ENCODE measurements around the gene PNPLA5.

Gene PNPLA5

DNA sequence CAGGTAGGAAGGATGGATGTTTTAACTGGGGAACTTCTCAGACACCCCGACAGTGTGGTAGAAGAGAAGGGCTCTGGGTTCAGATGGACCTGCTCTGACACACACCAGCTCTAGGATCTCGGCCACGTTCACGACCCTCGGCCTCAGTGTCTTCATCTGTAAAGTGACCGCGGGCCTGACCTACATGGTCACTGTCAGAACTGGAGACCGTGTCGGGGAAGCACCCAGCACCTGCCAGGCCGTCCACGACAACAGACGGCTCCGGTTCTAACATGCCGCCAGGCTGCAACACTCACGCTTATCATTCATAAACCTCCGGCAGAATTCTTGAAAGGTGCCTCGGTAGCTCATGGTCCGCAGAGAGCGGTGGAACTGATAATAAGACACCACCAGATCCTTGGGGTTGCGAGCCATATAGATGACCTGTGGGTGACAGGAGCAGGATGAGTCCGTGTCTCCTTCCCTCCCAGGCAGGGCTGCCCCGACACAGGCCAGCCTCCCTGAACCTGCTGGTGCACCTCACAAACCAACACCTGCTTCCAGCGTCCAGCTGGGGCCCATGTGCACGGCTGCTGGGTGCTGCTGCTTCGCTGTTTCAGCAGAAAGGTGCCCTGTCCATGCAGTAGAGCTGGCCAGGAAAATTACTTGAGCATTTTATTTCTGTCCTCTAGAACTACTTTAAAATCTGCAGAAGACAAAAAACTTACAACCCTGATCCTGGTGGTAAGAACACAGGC is 53.1 kb downstream of the PNPLA5 start:
- no peak for DNase-seq (ENCODE audit: low read depth)

DNA sequence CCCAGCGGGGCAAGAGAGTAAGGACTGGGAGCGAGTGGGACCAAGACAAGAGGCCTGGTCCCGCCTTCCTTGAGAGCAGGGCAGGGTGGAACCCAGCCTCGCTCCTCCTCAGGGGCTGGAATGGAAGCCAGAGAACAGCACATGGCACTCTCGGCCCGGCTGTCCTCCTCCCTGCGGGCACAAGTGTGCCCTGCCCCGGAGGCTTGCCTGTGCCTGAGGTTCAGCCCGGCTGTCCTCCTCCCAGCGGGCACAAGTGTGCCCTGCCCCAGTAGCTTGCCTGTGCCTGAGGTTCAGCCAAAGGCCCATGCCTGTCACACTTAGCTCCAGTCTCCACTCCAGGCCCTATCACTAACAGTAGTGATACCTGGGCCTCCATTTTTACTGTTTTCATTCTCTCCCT is 53.7 kb downstream of the PNPLA5 start:
- DNase-seq (ENCODE audit: low read depth) = no peak

DNA sequence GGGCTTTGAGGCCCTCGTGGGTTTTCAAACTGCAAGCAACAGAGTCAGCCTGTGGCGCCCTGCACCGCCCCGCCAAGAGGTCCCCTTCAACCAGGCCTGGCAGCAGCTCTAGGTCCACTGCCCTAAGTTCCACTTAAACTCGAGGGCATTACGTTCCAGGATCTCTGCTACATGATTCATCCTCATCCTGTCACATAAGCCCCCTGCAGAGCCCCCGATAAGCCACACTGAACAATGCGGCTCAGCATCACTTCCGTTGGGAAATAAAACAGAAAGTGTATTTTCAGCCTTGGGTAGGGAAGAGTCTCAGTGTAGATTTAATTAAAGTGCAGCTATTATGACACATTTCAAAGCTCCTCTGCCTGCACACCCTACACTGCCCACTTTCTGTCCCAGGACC is 54.1 kb downstream of the PNPLA5 start:
- no peak for DNase-seq (ENCODE audit: low read depth)

DNA sequence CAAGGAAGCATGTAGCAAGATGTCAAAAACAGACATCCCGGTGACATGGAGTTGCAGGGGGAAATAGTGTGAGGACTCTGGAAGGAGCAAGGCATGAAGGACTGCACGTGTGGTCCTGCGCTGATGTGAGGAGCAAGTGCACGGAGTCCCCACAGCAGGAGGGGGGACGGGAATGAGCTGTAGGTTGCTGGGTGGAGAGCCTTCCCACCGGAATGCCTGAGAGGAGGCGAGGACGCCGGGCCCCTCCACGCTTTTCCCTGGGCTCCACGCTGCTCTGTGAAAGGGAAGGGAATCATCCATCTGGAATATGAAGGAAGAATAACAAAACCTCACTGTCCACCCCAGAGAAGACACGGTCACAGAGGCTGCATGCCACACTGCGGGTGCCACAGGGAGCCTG is 56.1 kb downstream of the PNPLA5 start:
- DNase-seq (ENCODE audit: low read depth) = no peak

DNA sequence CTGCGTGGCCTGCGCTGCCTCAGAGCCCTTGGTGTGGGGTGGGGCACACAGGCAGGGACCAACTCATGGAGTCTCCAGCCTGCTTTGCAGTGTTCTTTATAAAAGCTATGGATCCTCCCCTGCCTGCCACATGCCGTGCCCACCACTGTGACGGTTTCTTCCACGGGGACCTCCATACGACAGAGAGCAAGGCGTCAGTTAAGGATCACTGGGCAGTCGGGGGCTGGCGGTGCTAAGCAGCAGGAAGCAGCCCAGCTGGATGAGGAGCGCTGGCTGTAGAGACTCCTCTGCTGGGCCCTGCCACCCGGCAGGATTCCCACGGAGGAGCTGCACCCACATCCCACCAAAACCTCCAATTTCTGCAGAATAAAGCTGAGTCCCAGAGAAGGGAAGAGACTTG is 56.6 kb downstream of the PNPLA5 start:
- no peak for DNase-seq (ENCODE audit: low read depth)

DNA sequence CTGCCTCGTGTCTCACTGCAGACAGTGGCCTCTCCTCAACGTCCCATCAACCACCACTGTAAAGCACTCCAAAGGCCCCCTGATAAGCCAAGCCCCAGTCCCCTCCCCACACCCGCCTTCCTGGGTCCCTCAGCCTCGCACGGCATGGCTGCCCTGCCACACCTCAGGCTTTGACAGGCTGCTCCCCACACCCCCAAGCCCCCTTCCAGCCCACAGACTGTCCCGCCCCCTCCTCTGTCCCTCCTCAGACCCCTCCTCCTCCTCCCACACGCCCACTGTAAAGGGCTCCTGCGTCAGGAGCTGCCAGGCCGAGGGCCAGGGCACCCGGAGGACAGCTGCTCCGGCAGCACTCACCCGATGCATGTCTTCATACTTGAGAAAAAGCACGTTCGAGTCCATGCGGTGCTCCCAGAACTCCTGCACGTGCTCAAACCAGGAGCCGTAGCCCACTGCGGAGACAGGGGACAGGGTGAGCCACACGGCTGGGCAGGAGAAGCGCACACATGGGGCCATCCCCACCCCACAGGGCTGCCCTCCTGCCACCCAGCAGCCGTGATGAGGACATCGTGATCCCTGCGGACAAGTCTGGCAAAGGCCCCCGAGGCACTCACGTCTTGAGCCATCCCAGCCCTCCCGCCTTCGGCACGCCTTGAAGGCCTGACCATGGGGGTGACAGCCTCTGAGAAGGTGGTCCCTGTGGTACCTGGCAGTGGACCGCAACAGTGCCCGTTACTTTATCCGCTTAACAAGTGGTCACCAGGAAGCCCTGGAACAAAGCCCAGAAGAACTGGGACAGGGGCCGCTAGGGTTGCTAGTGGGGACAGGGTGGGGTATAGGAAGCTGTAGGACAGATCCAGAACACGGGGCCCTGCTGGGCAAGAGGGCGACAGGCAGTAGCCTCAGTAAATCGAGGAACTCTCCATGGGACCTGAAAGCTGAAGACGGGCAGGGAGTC is 58.2 kb downstream of the PNPLA5 start:
- no peak for DNase-seq (ENCODE audit: low read depth)

DNA sequence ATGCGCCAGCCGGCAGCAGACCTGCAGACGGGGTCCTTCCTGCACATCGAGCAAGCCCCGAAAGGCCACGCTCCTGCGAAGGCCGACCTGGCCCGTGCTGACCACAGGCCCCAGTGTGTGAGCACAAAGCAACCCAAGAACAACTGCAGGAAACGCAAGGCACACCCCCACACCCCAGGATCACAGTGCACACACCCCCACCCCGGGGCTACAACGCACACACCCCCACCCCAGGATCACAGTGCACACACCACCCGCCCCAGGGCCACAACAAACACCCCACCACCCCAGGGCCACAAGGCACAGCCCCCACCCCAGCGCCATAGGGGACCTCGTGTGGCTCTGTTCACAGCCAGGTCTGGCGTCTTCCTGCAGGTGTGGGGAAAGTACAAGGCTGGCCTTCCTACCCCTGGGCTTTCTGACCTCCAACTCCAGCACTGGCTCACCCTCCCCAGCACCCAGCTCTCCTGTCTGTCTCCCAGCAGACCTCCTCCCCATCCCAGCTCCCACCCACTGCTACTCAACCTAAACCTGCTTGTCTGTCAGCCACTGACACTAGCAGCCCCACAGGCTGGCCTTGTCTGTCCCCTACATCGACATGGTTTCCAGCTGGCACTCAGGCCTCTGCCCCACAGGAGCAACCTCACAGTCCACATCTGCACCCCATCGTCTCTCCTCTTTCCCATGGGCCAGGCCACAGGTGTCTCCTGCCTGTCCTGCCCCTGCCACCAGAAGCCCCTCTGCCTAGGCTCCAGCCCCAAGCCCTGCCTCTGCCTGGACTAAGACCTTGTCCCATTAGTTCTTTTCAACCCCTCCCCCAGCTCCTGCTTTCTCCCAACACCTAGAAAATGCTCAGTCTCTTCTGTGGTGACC is 59.2 kb downstream of the PNPLA5 start:
- no peak for DNase-seq (ENCODE audit: low read depth)

DNA sequence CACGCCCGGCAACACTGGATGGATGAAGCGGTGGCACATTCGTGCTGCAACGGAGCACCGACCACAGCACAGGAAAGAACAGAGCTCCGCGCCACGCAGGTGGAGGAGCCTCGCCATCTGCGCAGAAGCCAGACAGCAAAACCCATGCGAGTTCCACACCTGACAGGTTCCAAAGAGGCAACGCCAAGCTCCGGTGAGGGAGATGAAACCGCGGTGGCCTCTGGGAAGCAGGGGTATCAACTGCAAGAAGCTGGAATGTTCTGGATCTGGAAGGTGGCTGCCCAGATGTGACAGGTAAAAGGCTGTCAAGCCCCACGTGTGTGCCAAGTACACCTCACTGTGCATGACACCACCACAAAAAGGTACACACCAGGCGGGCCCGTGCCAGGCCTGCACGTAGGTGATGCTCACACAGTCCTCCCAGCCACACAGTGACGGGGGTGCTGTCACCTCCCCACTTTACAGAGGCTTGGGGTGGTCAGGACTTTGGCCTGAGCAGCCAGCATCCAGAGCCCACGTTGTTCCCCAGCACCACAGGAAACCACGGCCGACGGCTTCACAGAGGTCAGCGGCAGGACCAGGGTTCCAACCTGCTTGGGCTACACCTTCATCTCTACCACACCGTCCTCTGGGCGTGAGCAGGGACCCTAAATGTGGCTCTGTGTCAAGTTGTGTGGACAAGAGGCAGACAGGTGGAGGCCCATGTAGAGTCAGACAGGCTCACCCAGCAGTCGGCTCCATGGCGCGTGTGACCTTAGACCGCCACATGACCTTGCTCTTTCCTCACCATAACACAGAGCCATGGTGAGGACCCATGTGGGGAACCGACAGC is 60.0 kb downstream of the PNPLA5 start:
- no peak for DNase-seq (ENCODE audit: low read depth)

DNA sequence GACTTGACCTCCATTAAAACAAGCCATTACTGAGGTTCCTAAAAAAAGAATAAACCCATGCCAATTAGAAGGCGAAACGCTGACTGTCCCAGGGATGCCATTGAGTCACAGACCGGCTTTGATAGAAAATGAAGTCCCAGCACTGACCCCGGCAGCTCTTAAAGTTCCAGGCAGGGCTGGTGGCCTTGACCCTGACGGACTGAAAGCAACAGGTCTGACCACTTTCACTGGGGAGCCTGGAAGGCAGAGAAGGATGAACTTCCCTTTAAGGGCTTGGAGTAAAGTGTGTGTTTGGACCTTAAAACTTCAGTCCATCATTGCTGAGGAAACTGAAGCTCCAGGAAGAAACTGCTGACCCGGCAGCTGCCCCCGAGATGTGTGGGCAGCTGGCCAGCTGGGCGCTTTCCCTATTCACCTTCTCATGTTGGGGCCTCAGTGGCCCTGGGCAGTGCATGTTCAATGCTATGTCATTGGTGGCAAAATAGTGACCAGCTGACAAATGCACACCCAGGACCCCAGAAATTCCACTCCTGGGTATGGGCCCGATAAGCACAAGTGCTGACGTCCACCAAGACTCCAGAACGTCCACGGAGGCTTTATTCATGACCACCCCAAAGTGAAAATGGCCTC is 60.8 kb downstream of the PNPLA5 start:
- DNase-seq (ENCODE audit: low read depth) = no peak

DNA sequence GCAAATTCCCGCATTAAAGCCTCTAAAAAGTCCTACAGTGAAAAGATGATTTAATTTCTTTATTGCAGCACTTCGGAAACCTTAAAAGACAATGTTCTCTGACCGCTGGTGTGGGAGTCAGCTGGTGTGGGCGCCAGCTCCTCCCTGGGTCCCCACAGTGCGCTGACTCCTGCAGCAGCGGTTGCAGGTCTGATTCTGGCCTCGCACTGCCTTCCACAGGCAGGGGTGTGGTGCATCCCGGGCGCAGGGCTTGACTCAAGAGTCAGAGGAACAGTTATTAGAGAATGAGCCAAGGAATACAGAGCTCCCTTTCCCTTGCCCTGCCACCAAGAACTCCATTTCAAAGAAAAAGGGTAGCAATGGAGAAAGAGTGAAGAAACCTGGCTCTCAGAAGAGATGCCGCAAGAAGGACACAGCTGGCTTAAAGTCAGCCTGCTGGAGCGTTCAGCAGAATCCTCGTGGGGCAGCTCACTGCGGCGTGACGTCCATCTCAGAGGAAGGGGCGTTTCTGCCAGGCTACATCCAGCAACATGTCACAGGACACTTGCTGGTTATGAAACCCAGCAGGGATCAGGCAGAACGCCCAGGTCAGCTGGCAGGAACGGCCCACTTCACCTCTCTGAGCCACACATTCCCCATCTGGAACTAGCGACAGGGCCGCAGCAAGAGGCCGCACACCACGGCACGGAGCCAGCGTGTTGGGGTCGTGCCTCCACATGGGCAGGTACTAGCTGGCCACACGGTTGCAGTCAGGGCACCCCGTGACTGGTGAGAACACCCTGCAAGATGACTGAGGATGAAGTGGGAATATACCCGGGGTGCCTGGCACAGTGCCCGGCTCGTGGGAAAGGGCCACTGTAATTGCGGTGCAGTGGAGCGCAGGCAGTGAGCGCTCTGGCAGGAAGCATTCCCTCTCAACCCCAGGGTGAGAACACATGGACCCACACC is 61.6 kb downstream of the PNPLA5 start:
- DNase-seq (ENCODE audit: low read depth) = no peak

Data from activated T-helper 1 cell treated with Interleukin-2 at 50 U/mL for 16 hours (primary cell).